Osteoblast (primary cell): ENCODE measurements around the gene DUOX1. TPM values are rescaled to one million over a fixed set of nuclear protein-coding genes. Genes with fewer than 3 reads are reported as not detected.

Experiments
- DNase-seq: peaks from one replicate; pipeline ENCODE4 v3.0.0; 2011; ENCODE audit warnings: low spot score, mixed read lengths; ENCODE audit not compliant: insufficient read length; ENCODE audit errors: missing footprints
- H2AFZ ChIP-seq: 2 replicates; pipeline ENCODE4 v1.6.0; 2011; ENCODE audit warnings: mild to moderate bottlenecking, low read length
- H3K27ac ChIP-seq: 2 replicates; pipeline ENCODE4 v1.5.1; 2011; ENCODE audit warnings: mild to moderate bottlenecking, low read depth, low read length, moderate library complexity
- H3K27me3 ChIP-seq: 2 replicates; pipeline ENCODE4 v1.6.0; 2012; ENCODE audit warnings: mild to moderate bottlenecking, control low read depth, inconsistent platforms, low read length, moderate library complexity; ENCODE audit not compliant: insufficient read depth
- H3K36me3 ChIP-seq: 2 replicates; pipeline ENCODE4 v1.5.1; 2011; ENCODE audit warnings: mild to moderate bottlenecking, low read length, control low read depth, moderate library complexity; ENCODE audit not compliant: insufficient read depth
- H3K4me1 ChIP-seq: 2 replicates; pipeline ENCODE4 v1.5.1; 2011; ENCODE audit warnings: mild to moderate bottlenecking, low read length, control low read depth, moderate library complexity; ENCODE audit not compliant: insufficient read depth
- H3K4me2 ChIP-seq: 2 replicates; pipeline ENCODE4 v1.6.0; 2011; ENCODE audit warnings: mild to moderate bottlenecking, low read length; ENCODE audit not compliant: insufficient read depth
- H3K4me3 ChIP-seq: fragments of 200-600 bp; sonication (generic); 3 replicates; pipeline ENCODE4 v1.5.1; 2012; ENCODE audit warnings: mild to moderate bottlenecking, low read length, inconsistent platforms; ENCODE audit not compliant: insufficient read depth
- H3K79me2 ChIP-seq: 2 replicates; pipeline ENCODE4 v1.6.0; 2012; ENCODE audit warnings: mild to moderate bottlenecking, low read length, control low read depth, inconsistent platforms; ENCODE audit not compliant: insufficient read depth
- H3K9me3 ChIP-seq: 2 replicates; pipeline ENCODE4 v1.5.1; 2011; ENCODE audit warnings: low read depth, low read length, control low read depth
- H4K20me1 ChIP-seq: 2 replicates; pipeline ENCODE4 v1.6.0; 2012; ENCODE audit warnings: mild to moderate bottlenecking, low read length, control low read depth; ENCODE audit not compliant: insufficient read depth
- total RNA-seq: library from RNA; depleted of rRNA; stranded (reverse); fragments of >200 nt; gene quantifications from 2 replicates; pipeline ENCODE4 v1.2.3, GENCODE V29; 2012
- TF ChIP-seq, protein P1 (sequence below): IDR thresholded peaks from 2 replicates; pipeline ENCODE4 v1.5.1; 2011; ENCODE audit warnings: mild to moderate bottlenecking, low read depth, low read length, moderate library complexity; ENCODE audit errors: extremely low read depth

DUOX1 gene
- total RNA-seq, 1 donor: under 0.01 TPM

DNA sequence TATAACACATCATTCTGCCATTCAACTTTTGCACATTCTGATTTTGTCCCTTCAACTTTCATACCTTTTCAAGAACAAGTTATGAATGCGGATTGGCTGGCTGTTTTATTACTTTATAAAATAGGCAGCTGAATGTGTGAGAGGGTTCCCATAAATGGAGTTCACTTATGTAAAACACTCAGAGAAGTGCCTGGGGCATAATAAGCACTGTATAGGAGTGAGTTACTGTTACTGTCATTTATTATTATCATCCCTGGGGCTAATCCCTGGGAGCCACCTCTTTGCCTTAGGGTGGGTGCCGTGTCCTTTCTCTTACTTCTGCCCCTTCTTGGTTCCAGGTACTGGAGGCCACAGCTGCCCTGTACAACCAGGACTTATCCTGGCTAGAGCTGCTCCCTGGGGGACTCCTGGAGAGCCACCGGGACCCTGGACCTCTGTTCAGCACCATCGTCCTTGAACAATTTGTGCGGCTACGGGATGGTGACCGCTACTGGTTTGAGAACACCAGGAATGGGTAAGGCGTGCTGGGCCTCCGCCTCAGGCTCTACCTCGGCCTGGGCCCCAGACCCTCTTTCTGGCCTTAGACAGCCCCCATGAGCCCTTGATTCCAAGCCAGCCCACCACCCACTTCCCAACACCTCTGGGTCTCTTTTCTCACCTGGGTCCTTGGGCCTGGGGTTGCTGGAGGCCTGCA is 10.9 kb downstream of the DUOX1 start:
- no peaks in the 10 kb centered on the region for H3K4me1 ChIP-seq
- no peaks in the 10 kb centered on the region for H3K9me3 ChIP-seq
- H3K27ac ChIP-seq: no peak overlapping the region
- no peak overlapping the region for H2AFZ ChIP-seq
- no peaks in the 10 kb centered on the region for H3K79me2 ChIP-seq
- no peak overlapping the region for H3K4me3 ChIP-seq
- no peak overlapping the region for H3K4me2 ChIP-seq
- peaks cover 34% of the 10 kb centered on the region for H3K27me3 ChIP-seq
- TF ChIP-seq, protein P1, sequence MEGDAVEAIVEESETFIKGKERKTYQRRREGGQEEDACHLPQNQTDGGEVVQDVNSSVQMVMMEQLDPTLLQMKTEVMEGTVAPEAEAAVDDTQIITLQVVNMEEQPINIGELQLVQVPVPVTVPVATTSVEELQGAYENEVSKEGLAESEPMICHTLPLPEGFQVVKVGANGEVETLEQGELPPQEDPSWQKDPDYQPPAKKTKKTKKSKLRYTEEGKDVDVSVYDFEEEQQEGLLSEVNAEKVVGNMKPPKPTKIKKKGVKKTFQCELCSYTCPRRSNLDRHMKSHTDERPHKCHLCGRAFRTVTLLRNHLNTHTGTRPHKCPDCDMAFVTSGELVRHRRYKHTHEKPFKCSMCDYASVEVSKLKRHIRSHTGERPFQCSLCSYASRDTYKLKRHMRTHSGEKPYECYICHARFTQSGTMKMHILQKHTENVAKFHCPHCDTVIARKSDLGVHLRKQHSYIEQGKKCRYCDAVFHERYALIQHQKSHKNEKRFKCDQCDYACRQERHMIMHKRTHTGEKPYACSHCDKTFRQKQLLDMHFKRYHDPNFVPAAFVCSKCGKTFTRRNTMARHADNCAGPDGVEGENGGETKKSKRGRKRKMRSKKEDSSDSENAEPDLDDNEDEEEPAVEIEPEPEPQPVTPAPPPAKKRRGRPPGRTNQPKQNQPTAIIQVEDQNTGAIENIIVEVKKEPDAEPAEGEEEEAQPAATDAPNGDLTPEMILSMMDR: no peak
- no peaks in the 10 kb centered on the region for H4K20me1 ChIP-seq
- DNase-seq: no peak
- no peaks in the 10 kb centered on the region for H3K36me3 ChIP-seq

DNA sequence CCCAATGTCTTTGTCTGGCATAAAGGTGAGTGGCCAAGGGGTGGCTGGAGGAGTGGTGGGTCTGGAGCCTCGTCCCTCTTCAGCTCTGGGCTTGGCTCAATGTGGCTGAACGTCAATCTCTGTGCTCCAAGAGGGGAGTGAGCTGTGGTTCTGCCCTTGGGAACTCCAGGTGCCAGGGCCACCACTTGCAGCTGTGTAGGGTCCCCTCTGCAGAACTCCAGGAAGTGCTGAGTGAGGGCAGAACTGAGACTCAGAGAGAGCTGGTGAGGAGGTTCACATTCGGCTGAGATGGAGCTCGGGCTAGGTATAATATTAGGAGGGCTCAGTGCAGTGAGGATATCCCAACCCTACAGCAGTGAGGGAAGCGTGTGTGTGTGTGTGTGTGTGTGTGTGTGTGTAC is 11.6 kb downstream of the DUOX1 start:
- no peaks in the 10 kb centered on the region for H3K36me3 ChIP-seq
- TF ChIP-seq, protein P1: no peak
- H2AFZ ChIP-seq: no peak overlapping the region
- H3K4me3 ChIP-seq: no peak overlapping the region
- no peaks in the 10 kb centered on the region for H3K4me1 ChIP-seq
- H3K9me3 ChIP-seq: no peaks in the 10 kb centered on the region
- DNase-seq: peak; percentile 54
- no peaks in the 10 kb centered on the region for H4K20me1 ChIP-seq
- no peak overlapping the region for H3K4me2 ChIP-seq
- peaks cover 28% of the 10 kb centered on the region for H3K27me3 ChIP-seq
- no peaks in the 10 kb centered on the region for H3K79me2 ChIP-seq
- no peak overlapping the region for H3K27ac ChIP-seq

DNA sequence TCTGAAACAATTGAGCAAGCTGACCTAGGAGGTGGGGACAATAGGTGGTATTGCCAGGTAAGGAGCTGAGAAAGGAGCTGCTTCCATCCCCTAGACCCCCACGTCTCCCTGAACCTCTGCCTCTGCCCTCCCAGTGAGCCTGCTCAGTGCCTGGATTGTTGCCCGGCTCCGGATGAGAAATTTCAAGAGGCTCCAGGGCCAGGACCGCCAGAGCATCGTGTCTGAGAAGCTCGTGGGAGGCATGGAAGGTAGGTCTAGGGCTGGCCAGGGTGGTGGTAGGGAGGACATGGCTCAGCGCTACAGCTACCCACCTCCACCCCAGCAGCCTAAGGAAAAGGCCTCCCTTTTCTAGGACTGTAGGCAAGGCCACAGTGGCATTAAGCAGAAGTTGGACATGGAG is 13.3 kb downstream of the DUOX1 start:
- no peaks in the 10 kb centered on the region for H3K36me3 ChIP-seq
- no peak for DNase-seq
- peaks cover 16% of the 10 kb centered on the region for H3K27me3 ChIP-seq
- no peaks in the 10 kb centered on the region for H3K9me3 ChIP-seq
- no peak overlapping the region for H3K27ac ChIP-seq
- no peak overlapping the region for H3K4me2 ChIP-seq
- H3K4me3 ChIP-seq: no peak overlapping the region
- no peaks in the 10 kb centered on the region for H4K20me1 ChIP-seq
- TF ChIP-seq, protein P1: no peak
- H2AFZ ChIP-seq: no peak overlapping the region
- peaks cover under 1% of the 10 kb centered on the region for H3K4me1 ChIP-seq
- H3K79me2 ChIP-seq: no peaks in the 10 kb centered on the region

DNA sequence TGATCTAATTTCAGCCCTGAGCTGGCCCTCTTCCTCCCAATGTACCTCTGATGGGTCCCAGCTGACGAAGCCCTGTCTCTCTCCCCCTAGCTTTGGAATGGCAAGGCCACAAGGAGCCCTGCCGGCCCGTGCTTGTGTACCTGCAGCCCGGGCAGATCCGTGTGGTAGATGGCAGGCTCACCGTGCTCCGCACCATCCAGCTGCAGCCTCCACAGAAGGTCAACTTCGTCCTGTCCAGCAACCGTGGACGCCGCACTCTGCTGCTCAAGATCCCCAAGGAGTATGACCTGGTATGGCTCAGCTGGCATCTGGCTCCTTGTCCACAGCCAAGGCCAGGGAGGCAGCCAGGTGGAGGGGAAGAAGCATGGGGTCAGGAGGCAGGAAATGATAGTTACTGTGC is 14.2 kb downstream of the DUOX1 start:
- Histone ChIP-seq H3K4me3 (no peak overlapping the region), H3K27ac (no peak overlapping the region), H3K4me1 (peaks cover 9% of the 10 kb centered on the region), H2AFZ (no peak overlapping the region), H3K9me3 (no peaks in the 10 kb centered on the region), H3K27me3 (peaks cover 10% of the 10 kb centered on the region), H4K20me1 (no peaks in the 10 kb centered on the region), H3K4me2 (no peak overlapping the region), H3K79me2 (no peaks in the 10 kb centered on the region), H3K36me3 (no peaks in the 10 kb centered on the region)
- TF ChIP-seq, protein P1: no peak
- peak; percentile 75 for DNase-seq
